ENCODE results near the gene SOBP. TPM values are rescaled to one million over a fixed set of nuclear protein-coding genes. Genes with fewer than 3 reads are reported as not detected.

The SOBP gene
- total RNA-seq, 4 donors from 2014 or later, result 5.6 to 21.4 (median 18.1) TPM

DNA sequence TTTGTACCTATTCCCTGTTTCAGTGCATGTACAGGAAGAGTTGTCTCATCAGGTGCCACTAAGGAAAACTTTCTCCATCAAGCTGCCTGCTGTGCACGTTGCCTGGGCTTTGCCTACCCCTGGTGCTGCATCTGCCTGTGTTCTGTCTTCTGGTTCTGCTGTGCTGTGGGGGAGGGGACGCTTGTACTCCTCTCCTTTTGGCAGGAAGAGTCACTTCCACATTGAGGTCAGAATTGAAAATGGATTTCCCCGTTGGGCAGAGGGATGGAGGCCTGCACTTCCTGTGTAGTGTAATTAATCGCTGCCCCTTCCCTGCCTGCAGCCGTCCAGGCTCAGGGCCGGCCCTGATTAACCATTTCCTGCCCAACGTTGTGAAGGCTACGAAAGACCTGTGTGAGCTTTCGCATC, 180.9 kb downstream of the SOBP start:
- DNase-seq, result peak; percentile 21 to 24
- Histone ChIP-seq H3K9me3 (no peaks in the 10 kb centered on the region), H3K27ac (no peak overlapping the region), H3K4me1 (peaks cover 4 to 19% of the 10 kb centered on the region in 2 donors), H3K4me3 (replicated peaks in 1 of 3) (no peak overlapping the region), H3K36me3 (no peaks in the 10 kb centered on the region), H3K27me3 (no peaks in the 10 kb centered on the region)
- TF ChIP-seq CTCF (IDR thresholded peaks at IDR 0.05) (no peak), POLR2A (IDR thresholded peaks at IDR 0.05) (no peak)
- intact Hi-C loops (cut with DNase I), result loop anchor here (10.0 kb wide), 1 partner anchor 174 kb away; no protein-coding TSS in a partner anchor
- WGBS, 2 donors, result 33 to 36% methylated on average over 9 of the region's 9 CpGs

GRCh38 chr6:107673076-107673494, 183.2 kb downstream of the SOBP start:
- Histone ChIP-seq H3K4me1 (peaks cover 0 to 7% of the 10 kb centered on the region in 2 donors), H3K9me3 (no peaks in the 10 kb centered on the region), H3K27ac (no peak overlapping the region), H3K36me3 (no peaks in the 10 kb centered on the region), H3K27me3 (no peaks in the 10 kb centered on the region), H3K4me3 (replicated peaks in 1 of 3) (no peak overlapping the region)
- WGBS, 2 donors, result 75 to 76% methylated on average over 13 of the region's 13 CpGs
- DNase-seq, result no peak
- TF ChIP-seq CTCF (IDR thresholded peaks at IDR 0.05) (no peak), POLR2A (IDR thresholded peaks at IDR 0.05) (no peak)
- intact Hi-C loops (cut with DNase I), result loop anchor here (10.0 kb wide), 1 partner anchor 172 kb away; no protein-coding TSS in a partner anchor

DNA sequence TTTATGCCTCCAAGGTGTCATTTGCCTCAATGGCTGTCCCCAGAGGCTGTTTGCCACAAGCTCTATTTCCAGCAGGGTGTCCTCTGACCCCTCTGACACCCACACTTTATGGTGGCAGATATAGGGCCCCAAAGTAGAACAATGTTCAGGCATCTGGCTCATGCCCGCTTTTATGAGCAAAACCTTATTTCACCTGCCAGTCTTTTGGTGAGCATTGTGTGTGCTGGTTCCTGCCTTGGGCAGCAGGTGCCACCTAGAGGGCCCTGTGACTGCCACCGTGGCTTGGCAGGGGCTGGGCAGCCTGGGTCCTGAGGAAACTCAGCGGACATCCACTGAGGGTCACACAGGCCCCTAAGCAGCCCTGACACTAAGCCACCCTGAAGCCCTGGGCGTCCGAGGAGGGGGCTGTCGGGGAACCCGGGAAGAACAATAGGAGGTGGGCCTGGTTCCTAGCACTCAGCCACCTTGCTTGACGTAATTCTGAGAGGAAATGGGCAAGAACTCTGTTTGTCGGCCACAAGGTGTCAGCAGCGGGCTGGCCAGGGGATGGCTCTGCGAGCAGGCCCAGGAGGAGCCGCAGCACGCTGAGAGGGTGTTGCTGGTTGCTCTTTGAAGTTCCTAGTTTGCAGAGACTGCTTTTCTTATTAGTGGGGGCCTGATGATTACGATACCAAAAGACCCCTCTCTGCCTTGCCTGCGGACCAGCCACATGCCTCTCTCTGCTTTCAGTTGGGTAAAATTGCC, 185.2 kb downstream of the SOBP start:
- WGBS, 2 donors, result 3 to 13% methylated on average over 8 to 13 of the region's 15 CpGs
- Histone ChIP-seq H3K4me3 (replicated peaks in 1 of 3) (peak overlapping the region in 1 of 3 donors; percentile 17), H3K27ac (peak overlapping the region in 1 of 3 donors; percentile 54), H3K27me3 (no peaks in the 10 kb centered on the region), H3K36me3 (no peaks in the 10 kb centered on the region), H3K9me3 (no peaks in the 10 kb centered on the region), H3K4me1 (peaks cover 0 to 7% of the 10 kb centered on the region in 2 donors)
- intact Hi-C loops (cut with DNase I), result loop anchor here (10.0 kb wide), 1 partner anchor 170 kb away; no protein-coding TSS in a partner anchor
- DNase-seq, result peak; percentile 75 to 86
- no peak for TF ChIP-seq POLR2A (IDR thresholded peaks at IDR 0.05)
- TF ChIP-seq CTCF (IDR thresholded peaks at IDR 0.05), result peak; percentile 75 to 97 (median 90)

DNA sequence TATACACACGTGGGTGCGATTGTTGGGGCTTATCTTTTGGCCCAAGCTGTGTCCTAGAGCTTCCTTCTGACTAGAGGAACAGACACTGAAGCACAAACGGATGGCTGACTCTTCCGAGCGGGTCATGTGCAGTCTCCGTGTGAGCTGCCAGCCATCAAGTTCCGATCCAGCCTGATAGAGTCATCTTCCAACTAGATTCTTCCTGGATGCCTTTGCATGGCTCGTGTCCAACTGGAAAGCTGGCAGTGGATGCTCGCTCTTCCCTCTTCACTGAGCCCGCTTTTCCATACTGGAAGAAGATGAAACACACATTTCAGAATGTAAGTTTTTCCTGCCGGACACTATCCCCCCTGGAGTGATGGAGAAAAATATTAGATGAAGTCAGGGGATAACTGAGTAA, 186.1 kb downstream of the SOBP start:
- 78 to 79% methylated on average over 8 to 11 of the region's 11 CpGs for WGBS, 2 donors
- DNase-seq, result no peak
- H3K4me1 ChIP-seq, result peaks cover 0 to 7% of the 10 kb centered on the region in 2 donors
- TF ChIP-seq POLR2A (IDR thresholded peaks at IDR 0.05), result no peak
- no peak for TF ChIP-seq CTCF (IDR thresholded peaks at IDR 0.05)
- no peaks in the 10 kb centered on the region for H3K9me3 ChIP-seq
- no peak overlapping the region for H3K27ac ChIP-seq
- H3K36me3 ChIP-seq, result no peaks in the 10 kb centered on the region
- intact Hi-C loops (cut with DNase I), result loop anchor here (10.0 kb wide), 1 partner anchor 169 kb away; no protein-coding TSS in a partner anchor
- H3K4me3 ChIP-seq (replicated peaks in 1 of 3), result no peak overlapping the region
- no peaks in the 10 kb centered on the region for H3K27me3 ChIP-seq

GRCh38 chr6:107677399-107677798, 187.5 kb downstream of the SOBP start:
- Histone ChIP-seq H3K4me3 (replicated peaks in 1 of 3) (no peak overlapping the region), H3K27me3 (no peaks in the 10 kb centered on the region), H3K27ac (no peak overlapping the region), H3K4me1 (peaks cover 0 to 7% of the 10 kb centered on the region in 2 donors), H3K9me3 (no peaks in the 10 kb centered on the region), H3K36me3 (no peaks in the 10 kb centered on the region)
- intact Hi-C loops (cut with DNase I), result loop anchor here (10.0 kb wide), 1 partner anchor 167 kb away; no protein-coding TSS in a partner anchor
- DNase-seq, result no peak
- WGBS, 2 donors, result 96 to 97% methylated on average over 1 of the region's 1 CpG
- TF ChIP-seq CTCF (IDR thresholded peaks at IDR 0.05) (no peak), POLR2A (IDR thresholded peaks at IDR 0.05) (no peak)

All from thyroid gland (tissue), 4 donors.